CMK (cell line): ENCODE data around the gene PKP3.
"Not testable (repeated sequence)": the region's sequence is repeated elsewhere in the genome, so short reads cannot be mapped to it uniquely, and the experiment has no call there.

ENCODE experiments used
- DNase-seq: peaks from one replicate; pipeline ENCODE4 v3.0.0-alpha.2; 2010; ENCODE audit warnings: low read depth

Gene PKP3

DNA sequence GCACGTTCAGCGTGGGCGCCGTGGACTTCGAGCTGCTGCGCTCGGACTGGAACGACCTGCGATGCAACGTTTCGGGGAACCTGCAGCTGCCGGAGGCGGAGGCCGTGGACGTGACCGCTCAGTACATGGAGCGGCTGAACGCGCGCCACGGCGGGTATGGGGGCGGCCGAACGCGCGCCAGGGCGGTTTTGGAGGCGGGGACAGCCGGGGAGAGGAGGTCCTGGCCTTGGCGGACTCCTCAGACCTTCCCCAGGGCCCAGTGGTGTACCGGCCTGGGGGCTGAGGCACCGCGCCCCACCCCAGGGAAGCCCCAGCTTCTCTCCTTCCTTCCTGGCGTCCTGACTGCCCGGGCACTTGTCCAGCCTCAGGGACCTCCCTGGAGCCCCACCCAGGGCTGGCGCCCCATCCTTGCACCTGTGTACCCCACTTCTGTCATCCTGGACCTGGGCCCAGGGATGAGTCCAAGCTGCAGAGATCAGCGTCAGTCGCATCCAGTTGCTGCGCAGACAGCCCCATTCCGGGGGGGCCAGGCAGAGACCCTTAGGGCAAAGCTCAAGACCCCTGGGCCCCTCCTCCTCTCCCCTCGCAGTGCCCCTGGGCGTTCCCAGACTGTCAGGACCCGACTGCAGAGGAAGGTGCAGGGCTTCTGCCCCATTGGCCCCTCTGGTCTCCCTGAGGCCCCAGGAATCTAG lies 16.7 kb upstream of the PKP3 start:
- DNase-seq: no peak

DNA sequence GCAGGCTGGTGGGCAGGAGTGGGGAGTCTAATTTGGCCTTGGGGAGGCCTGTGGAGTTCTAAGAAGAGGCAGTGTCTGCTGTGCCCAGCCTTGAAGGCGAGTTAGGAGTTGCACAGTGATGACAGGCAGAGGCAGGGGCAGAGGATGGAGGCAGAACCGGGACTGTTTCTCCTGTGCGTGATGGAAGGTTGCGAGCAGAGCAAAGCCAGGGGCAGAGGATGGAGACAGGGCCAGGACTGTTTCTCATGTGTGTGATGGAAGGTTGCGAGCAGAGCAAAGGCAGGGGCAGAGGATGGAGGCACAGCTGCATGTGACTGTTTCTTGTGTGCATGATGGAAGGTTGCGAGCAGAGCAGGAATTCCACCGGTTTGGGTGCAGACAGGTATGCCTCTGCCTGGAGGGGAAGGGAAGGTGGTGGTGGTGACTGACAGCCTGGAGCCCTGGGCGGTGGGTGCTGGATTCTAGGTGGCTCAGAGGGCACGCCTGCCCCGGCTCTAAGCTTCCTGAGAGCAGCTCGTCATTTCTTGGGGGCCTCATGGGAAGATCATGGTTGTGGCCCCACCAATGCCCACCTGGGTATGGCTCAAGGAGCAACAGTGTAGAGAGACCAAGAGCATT lies 16.0 kb upstream of the PKP3 start:
- no peak for DNase-seq

DNA sequence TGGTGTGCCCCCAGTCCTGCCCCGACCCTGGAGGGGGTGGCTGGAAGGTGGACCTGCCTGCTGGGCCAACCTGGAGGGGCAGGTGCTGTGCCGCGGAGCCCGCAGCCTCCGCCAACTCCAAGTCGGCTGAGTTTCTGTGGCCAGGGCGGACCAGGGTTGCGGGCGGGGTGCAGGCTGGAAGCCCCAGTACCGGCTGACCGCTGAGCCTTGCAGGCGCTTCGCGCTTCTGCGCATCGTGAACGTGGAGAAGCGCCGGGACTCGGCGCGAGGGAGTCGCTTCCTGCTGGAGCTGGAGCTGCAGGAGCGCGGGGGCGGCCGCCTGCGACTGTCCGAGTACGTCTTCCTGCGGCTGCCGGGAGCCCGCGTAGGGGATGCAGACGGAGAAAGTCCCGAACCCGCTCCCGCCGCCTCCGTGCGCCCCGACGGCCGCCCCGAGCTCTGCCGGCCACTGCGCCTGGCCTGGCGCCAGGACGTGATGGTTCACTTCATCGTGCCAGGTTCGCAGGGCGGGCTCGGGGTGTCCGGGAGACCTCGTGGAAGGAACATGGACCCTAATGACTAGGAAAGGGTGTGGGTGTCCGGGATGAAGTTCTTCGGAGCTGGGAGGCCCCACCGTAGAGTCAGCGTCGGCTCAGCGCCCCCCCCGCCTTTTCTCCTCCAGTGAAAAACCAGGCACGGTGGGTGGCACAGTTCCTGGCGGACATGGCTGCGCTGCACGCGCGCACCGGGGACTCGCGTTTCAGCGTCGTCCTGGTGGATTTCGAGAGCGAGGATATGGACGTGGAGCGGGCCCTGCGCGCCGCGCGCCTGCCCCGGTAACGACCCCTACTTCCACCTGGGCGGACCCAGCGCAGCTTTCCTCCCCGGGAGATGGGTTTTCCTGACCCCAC lies 14.6 kb upstream of the PKP3 start:
- no peak for DNase-seq

DNA sequence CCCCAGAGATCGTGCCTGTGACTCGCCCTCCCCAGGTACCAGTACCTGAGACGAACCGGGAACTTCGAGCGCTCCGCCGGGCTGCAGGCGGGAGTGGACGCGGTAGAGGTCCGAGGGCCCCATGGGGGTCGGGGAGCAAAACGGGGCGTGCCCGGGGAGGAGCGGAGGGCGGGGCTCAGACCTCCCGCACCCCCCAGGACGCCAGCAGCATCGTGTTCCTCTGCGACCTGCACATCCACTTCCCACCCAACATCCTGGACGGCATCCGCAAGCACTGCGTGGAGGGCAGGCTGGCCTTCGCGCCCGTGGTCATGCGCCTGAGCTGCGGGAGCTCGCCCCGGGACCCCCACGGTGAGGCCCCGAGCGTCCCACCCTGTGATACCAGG lies 13.9 kb upstream of the PKP3 start:
- no peak for DNase-seq

DNA sequence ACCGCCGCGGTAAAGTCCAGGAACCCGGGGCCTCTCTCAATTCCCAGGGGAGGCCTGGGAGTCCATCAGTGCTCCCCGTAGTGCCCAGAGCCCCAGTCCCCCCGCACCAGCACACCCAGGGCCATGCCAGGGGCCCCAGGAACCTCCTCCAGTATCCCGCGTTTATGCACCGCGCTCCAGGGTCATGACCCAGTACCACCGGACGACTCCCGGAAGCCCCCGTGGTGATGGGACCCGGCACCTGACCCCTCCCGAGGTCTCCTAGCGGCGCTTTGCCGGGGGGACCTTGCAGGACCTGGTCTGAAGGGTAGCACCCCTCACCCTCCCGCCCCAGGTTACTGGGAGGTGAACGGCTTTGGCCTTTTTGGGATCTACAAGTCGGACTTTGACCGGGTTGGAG lies 13.5 kb upstream of the PKP3 start:
- DNase-seq: no peak

DNA sequence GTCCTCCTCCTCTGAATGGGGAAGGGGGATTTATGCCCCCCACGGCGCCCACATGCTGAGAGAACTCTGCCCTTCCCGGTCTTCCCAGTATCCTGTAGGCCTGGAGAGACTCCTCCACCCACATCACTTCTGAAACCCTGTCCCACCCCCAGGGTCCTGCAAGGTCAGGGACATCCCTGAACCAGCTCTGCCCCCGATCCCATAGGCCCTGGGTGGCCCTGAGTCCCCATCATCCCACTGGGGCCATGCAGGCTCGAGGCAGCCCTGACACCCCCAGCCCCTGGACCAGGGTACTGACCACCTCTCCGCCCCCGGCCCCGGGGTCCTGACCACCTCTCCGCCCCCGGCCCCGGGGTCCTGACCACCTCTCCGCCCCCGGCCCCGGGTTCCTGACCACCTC lies 13.0 kb upstream of the PKP3 start:
- no peak for DNase-seq

DNA sequence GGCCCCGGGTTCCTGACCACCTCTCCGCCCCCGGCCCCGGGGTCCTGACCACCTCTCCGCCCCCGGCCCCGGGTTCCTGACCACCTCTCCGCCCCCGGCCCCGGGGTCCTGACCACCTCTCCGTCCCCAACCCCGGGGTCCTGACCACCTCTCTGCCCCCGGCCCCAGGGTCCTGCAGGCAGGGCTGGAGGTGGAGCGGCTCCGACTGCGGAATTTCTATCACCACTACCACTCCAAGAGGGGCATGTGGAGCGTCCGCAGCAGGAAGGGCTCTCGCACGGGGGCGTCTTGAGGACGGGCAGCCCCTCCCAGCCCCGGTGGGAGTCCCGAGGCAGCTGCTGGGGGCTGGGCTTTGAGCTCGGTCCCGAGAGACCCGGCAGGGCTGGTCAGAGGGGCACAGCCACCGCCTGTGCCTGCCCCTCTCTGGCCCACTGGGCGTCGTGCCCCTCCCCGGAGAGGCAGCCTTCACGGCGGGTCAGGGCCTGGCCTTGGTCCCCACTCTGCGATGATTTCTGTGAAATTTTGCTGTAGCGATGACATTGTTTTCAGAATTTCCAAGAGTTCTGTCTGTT lies 12.4 kb upstream of the PKP3 start:
- no peak for DNase-seq

DNA sequence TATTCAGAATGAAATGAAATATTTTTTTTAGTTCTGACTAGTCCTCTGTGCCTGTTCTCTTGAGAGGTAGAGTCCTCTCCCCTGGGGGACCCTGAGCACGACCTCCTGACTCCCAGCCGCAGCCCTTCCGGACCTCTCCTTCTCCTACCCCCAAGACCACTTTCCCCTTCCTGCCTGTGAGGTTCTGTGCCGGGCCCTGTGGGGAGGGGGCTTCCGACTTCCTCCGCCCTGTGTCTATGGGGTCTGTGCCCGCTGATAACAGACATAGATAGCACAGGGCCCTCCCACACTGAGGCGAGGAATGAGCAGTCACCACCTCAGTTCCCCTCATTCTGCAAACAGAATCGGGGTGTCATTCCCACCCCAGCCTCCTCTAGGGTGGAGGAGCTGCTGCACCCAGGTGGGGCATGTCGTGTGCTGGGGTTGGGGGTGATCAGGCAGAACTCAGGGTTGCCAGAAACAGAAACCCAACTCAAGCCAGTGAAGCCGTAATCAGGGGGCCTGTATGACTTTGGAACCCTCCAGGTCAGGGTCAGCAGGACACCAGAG lies 11.9 kb upstream of the PKP3 start:
- DNase-seq: peak; percentile 71

DNA sequence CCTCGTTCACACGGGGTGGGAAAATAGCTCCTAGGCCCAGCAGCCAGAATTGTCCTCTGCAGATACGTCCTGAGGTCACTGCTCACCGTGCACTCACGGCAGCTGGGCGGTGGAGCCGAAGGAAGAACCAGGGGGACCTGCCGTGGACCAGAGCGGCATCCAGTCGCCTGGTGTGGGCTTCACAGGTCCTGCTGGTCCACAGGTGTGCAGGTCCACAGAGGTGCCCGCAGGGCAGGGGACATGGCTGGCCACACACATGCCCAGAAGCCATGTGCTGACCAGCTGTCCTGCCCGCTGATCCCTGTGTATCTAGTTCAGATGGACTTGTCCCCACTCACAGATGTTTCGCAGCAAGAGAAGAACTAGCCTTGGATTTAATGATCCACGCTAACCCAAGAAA lies 10.6 kb upstream of the PKP3 start:
- DNase-seq: no peak

DNA sequence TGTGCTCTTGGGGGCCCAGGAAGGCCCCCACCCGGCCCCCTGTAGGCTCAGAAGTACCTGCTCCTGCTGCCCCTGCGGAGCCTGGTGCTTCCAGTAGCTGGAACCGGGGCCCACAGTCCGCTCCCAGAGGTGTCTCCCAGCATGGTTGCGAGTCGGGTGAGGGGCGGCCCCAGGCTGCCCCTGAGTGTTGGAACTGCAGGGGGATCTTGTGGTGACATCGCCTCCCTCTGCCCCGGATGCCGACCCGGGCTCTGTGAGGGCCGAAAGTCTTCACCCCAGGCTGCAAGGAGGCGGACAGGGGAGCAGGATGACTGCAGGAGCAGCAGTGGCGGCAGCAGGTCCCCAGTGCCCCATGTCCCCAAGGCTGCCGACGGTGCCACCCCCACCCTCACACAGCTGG lies 9.5 kb upstream of the PKP3 start:
- DNase-seq: no peak

DNA sequence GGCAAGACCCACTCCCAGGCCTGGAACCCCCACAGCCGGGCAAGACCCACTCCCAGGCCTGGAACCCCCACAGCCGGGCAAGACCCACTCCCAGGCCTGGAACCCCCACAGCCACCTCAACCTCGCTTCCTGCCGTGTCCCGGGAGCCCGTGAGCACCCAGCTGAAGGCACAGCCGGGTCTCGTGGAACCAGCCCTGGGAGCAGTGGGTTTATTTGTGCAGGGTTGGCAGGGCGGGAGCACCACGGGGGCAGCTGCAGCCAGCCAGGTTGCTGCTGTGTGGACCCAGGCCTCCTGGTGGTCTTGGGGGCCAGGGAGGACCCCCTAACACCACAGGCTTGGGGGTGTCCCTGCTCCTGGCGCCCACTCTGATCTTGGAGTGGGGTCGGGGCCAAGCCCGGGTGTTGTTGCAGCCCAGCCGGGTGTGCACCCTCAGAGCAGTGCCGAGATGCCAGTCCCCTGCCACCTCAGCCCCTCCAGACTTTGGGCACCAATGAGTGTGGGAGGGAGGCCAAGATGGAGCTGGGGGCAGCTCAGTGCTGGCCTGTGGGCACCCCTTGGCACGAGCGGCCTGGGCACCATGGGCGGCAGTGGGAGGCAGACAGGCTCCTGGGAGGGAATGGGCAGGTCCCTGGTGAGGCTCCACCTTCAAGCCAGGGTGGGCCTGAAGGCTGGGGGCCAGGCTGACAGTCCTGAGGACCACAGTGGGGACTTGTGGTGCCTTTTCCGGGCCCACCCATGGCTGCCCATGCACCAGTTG lies 8.2 kb upstream of the PKP3 start:
- DNase-seq: no peak

DNA sequence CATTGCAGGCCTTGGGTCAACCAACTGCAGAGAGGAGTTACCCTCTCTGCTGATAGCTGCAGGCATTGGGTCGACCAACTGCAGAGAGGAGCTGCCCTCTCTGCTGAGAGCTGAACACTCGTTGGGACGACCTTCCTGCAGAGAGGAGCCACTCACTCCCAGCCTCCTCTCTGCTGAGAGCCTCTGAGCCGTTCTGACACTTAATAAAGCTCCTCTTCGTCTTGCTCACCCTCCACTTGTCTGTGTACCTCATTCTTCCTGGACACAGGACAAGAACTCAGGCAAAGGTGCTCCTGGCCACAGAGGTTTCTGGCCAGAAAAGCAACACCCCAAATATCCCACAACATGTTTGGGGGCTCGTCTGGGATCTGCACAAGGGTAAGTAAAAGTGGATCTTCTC lies 7.5 kb upstream of the PKP3 start:
- DNase-seq: no peak

DNA sequence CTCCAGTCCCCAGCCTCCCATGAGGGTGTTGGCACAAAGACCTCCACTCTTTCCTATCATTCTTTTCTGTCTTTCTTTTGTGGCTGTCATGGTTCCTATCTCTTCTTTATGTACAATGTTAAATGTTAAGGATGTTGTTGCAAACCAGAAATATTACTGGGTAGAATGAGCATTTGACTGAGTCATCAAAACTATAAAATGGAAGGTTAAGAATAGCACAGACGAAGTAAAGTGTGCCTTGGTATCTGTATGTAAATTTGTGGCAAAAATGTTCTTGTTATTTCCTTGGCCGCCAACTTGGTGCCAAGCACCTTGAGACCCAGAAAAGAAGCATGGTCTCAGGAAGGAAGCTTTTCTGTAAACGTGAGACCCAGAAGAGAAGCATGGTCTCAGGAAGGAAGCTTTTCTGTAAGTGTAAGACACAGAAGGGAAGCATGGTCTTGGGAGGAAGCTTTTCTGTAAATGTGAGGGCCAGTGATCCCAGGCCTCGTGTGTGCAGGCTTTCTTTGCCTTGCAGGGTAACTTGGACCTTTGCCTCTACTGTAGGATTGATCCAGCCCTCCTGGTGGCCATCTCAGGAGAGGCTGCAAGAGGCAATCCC lies 6.7 kb upstream of the PKP3 start:
- DNase-seq: no peak

DNA sequence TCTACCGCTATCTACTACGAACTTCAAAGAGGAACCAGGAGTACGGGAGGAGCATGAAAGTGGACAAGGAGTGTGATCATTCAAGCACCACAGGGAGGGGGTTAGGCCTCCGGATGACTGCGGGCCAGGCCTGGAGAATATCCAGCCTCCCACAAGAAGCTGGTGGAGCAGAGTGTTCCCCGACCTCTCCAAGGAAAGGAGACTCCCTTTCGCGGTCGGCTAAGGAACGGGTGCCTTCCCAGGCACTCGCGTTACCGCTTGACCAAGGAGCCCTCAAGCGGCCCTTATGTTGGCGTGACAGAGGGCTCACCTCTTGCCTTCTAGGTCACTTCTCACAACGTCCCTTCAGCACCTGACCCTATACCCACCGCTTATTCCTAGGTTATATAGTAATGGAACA lies 4.6 kb upstream of the PKP3 start:
- DNase-seq: not testable (repeated sequence)

DNA sequence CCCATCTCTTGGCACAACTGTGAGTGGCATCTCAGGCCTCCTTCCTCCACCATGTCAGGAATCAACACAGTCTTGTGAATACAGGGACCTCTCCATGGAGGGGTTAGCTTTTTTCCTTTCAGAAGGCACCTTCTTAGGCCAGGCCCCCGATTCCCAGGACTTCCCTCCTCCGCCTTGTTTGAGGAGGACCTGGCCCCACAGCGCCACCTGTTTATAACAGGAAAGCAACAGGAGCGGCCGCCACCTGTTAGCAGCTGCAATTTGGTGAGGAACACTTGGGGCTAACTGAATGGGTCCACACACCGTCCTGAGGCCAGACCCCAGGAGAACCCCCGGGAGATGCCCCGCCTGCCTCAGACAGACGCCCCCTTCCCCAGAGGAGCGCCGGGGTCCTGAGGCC lies 3.8 kb upstream of the PKP3 start:
- no peak for DNase-seq

DNA sequence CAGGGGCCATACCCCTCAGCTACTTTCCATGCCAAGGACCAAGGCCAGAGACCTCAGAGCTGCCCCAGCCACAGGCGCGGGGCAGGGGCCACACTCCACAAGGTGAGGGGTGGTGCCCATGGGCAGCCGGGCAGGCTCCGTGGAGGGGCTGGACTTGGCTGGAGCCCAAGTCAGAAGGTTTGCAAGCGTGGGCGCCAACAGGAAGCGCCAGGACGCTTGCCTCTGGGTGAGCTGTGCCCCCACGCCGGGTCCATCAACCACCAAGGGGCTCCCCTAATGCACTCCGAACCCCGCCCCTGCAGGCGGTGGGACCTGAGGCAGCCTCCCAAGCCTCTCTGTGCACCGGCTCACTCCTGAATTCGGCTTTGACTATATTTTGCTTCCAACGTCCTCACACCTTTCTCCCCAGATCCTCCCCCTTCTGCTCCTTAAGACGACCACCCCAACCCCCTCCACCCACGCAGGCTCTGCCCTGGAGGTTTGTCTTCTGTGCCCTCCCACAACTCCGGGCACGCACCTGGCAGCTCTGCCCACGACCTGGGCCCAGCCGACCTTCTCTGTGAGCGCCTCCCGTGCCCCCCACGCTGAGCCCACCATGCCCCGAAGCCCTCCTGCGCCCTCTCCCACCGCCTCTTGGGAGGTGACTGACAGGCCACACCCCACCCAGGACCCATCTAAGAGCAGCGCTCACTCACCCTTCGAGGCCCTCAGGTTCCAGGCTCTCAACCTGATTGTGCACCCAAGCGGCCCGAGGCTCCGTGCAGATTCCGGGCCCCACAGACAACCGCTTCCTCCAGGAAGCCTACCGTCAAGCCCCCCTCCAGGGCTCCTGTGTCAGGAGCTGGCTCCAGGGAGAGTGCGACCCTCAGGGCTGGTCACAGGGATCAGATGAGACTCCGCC lies 2.6 kb upstream of the PKP3 start:
- DNase-seq: no peak

DNA sequence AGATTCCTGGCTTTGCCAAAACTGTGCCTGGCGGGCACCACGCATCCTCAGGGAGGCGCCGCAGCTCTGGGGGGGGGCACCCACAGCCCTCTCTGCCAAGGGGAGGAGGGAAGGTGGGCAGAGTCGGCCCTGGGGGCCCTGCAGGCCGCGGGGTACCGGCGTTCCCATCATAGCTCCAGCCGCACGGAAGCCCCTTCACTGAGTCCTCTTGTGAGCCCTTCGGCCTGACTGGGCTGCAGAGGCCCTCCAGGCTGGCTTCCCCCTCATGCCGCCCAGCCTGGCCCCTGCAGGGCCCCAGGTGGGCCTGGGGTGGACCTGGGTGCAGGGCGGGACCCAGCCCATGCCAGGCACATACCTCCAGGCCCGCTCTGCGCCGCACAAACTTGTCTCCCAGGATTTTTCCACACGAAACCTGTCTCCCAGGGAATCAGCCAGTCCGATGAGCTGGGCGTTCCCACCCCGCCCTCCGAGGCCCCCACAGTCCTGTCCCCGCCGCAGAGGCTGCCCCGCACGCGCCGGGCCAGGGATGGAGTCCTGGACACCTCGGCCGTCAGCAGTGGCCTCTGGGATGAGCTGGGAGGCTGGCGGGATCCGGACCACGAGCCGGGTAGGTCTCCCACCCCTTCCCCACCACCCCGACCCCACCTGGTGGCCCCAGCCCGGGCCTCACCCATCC lies 1.8 kb upstream of the PKP3 start:
- DNase-seq: no peak

DNA sequence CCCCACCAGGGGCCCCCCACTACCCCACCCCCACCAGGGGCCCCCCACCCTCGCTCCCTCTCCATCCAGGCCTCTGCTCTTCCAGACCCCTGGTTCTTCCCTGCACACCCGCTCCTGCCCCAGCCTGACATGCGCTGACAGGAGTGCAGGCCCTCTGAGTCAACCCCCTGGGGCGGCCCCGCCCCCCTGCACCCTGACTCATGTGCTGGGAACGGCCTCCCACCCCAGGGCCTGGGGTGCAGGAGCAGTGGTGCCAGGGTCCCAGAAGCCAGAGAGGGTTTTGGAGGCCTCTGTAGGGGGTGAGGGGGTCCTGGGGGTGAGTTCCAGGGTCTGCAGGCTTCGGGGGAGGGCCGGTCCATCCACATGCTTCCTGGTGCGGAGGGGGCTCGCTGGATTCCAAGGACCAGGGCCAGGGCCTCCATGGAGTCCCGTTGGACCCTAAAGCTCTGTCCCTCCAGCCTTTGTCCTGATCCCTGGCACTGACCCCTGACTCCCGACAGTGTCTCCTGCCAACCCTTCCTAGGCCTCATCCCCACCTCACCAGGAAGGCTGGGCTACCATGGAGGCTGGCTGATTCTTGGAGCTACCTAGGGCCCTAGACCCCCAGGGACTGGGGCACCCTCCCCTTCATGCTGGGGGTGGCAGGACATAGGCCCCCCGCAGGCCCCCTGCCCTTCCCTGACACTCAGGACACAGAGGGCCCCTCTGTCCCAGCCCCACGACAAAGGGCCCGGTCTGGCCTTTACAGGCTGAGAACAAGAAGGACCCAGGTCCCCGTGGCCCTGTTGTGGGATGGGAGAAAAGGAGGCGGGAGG lies 583 bp upstream of the PKP3 start:
- DNase-seq: no peak
